HCT116 (cell line): ENCODE results near the gene INAFM1.
A peak's percentile ranks its signal among the peaks of the same experiment; 100 is the strongest.

Experiments
- CTCF ChIP-seq, 3 experiments: fragments of 200-600 bp in 1 of 3; sonication (generic) in 1 of 3; IDR thresholded peaks in 2 of 3; conservative IDR thresholded peaks in 1 of 3; 2 replicates each; pipeline ENCODE4 v1.5.1; 2012 to 2017; ENCODE audit warnings: low read depth in 2 of 3, low read length in 2 of 3, antibody characterized with exemption in 1 of 3, borderline replicate concordance in 1 of 3, control low read depth in 1 of 3, mild to moderate bottlenecking in 1 of 3, mixed read lengths in 1 of 3, mixed run types in 1 of 3, moderate library complexity in 1 of 3; ENCODE audit not compliant: insufficient read depth in 1 of 3
- EZH2 ChIP-seq: fragments of 200-600 bp; sonication (generic); IDR thresholded peaks from 2 replicates; pipeline ENCODE4 v1.6.1; 2017; ENCODE audit warnings: antibody characterized with exemption, mixed run types
- EZH2phosphoT487 ChIP-seq: fragments of 200-600 bp; IDR thresholded peaks from 2 replicates; pipeline ENCODE4 v1.6.1; 2018; ENCODE audit warnings: antibody characterized with exemption, borderline replicate concordance
- MAX ChIP-seq: IDR thresholded peaks from 2 replicates; pipeline ENCODE4 v1.6.1; 2012
- POLR2AphosphoS5 ChIP-seq: IDR thresholded peaks from 2 replicates; pipeline ENCODE4 v1.6.1; 2011; ENCODE audit warnings: mild to moderate bottlenecking, low read depth, low read length, moderate library complexity
- ZNF274 ChIP-seq: fragments of 200-500 bp; sonication (Bioruptor generic); IDR thresholded peaks from 2 replicates; pipeline ENCODE4 v1.6.1; 2014; ENCODE audit warnings: mild to moderate bottlenecking, low read depth, low read length, inconsistent platforms

DNA sequence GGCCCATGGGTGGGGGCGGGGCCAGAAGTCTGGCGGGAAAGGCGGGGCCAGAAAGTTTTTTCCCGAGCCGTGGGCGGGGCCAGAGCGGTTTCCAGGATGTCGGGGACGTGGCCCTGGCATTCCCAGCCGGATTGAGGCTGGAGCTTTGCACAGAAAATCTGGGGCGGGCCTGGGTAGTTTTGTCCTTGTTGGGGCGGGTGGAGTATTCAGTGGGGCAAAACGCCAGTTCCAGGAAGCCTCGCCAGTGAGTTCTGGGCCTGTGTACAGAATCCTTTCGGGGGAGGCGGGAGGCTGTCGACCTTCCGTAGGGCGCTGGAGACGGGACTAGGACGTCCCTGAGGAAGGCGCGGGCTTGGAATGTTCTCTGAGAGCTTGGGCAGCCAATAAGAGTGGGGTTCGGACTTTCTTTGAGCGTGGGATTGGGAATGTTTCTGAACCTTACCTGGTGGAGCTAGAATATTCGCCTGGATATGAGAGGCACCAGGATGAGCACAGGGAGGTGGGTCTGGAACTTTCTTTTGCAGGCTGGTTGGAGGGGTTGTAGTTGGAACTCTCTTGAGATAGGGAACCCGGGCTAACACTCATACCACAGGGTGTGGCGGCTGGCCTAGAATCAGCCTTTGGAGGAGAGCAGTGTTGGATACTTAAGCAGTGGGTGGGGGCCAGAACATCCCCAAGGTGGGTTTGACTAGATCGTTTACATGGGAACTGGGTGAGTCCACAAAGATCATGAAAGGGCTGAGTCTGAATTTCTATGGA, 17.1 kb upstream of the INAFM1 start:
- no peak for TF ChIP-seq MAX
- no peak for TF ChIP-seq CTCF (IDR thresholded peaks at IDR 0.05 in 2 of 3, conservative IDR thresholded peaks at IDR 0.05 in 1 of 3; ENCODE audit: borderline replicate concordance in 1 of 3, insufficient read depth in 1 of 3, low read depth in 2 of 3, low read length in 2 of 3)
- TF ChIP-seq EZH2 = no peak
- no peak for TF ChIP-seq EZH2phosphoT487
- peak; percentile 78 for TF ChIP-seq POLR2AphosphoS5
- no peak for TF ChIP-seq ZNF274
